HCT116 (cell line): Measurements from ENCODE around the gene ATP13A5. TPM values are rescaled to one million over a fixed set of nuclear protein-coding genes. Genes with fewer than 3 reads are reported as not detected.

ENCODE experiments used
- ATAC-seq: fragments of 200-7000 bp; cut with Tn5 transposase; 2 replicates; pipeline ENCODE4 v1.9.1; 2020; ENCODE audit warnings: mild to moderate bottlenecking, moderate library complexity
- BruUV-seq: library from RNA; stranded (reverse); fragments of 400-500 nt; replicated peaks from 2 replicates; lab custom pipeline; 2021; lab: Mats Ljungman, UMichigan
- CTCF ChIA-PET: fragments of 300-600 bp; sonication (Branson Sonifier 250); formaldehyde crosslinking; loops from one replicate; lab custom pipeline; 2021; ENCODE audit warnings: antibody characterized with exemption; lab: Charles Lee
- POLR2A ChIA-PET: fragments of 300-600, 350-600 bp; sonication (Branson Sonifier 250); formaldehyde crosslinking; loops from one replicate; lab custom pipeline; 2021; ENCODE audit warnings: antibody characterized with exemption; lab: Charles Lee
- RAD21 ChIA-PET, 2 experiments: fragments of 300-600 bp; sonication (Branson Sonifier 250); formaldehyde crosslinking; loops; one replicate each; lab custom pipeline; 2023; ENCODE audit warnings: low total read pairs in 2 of 2; ENCODE audit not compliant: uncharacterized antibody in 2 of 2, unreplicated experiment in 2 of 2, low non-redundant PET in 1 of 2; lab: Charles Lee
- DNase-seq: peaks from one replicate; pipeline ENCODE4 v3.0.0-alpha.2; 2010; ENCODE audit warnings: low read depth, low spot score
- H2AFZ ChIP-seq: fragments of 200-600 bp; shearing (Covaris generic), sonication (generic); 2 replicates; pipeline ENCODE4 v1.6.1; 2017; ENCODE audit warnings: low read depth, mixed run types, mixed read lengths, antibody characterized with exemption, low read length; ENCODE audit not compliant: poor library complexity, severe bottlenecking
- H3K27ac ChIP-seq: 2 replicates; pipeline ENCODE4 v1.5.1; 2012; ENCODE audit warnings: low read depth, low read length
- H3K27me3 ChIP-seq: fragments of 200-600 bp; sonication (generic); 2 replicates; pipeline ENCODE4 v1.6.1; 2016; ENCODE audit warnings: mixed run types, low read length, mixed read lengths; ENCODE audit not compliant: insufficient read depth
- H3K36me3 ChIP-seq, 2 experiments: fragments of 200-500 bp in 1 of 2; fragments of 200-600 bp in 1 of 2; sonication (Bioruptor generic) in 1 of 2; sonication (generic) in 1 of 2; 2 replicates each; pipeline versions ENCODE4 v1.5.1 to v1.6.1; 2014 to 2016; ENCODE audit warnings: low read length in 2 of 2, inconsistent platforms in 1 of 2, mixed read lengths in 1 of 2, mixed run types in 1 of 2; ENCODE audit not compliant: insufficient read depth in 2 of 2, control insufficient read depth in 1 of 2
- H3K4me1 ChIP-seq, 2 experiments: fragments of 200-600 bp in 1 of 2; sonication (generic) in 1 of 2; 2 replicates each; pipeline versions ENCODE4 v1.5.1 to v1.6.1; 2012 to 2017; ENCODE audit warnings: low read length in 2 of 2, inconsistent platforms in 1 of 2, mild to moderate bottlenecking in 1 of 2, mixed read lengths in 1 of 2, mixed run types in 1 of 2, moderate library complexity in 1 of 2; ENCODE audit not compliant: insufficient read depth in 2 of 2, control insufficient read depth in 1 of 2
- H3K4me2 ChIP-seq: fragments of 200-600 bp; sonication (generic); 2 replicates; pipeline ENCODE4 v1.6.1; 2017; ENCODE audit warnings: mixed run types, low read length, mixed read lengths
- H3K4me3 ChIP-seq, 2 experiments: fragments of 200-600 bp in 1 of 2; sonication (generic) in 1 of 2; replicated peaks in 1 of 2; 2 replicates each; pipeline ENCODE4 v1.5.1; 2011 to 2016; ENCODE audit warnings: low read length in 2 of 2, control low read depth in 1 of 2, low read depth in 1 of 2, mild to moderate bottlenecking in 1 of 2, mixed read lengths in 1 of 2, mixed run types in 1 of 2
- H3K79me2 ChIP-seq: fragments of 200-600 bp; sonication (generic); 2 replicates; pipeline ENCODE4 v1.6.1; 2017; ENCODE audit warnings: mild to moderate bottlenecking, mixed run types, low read length, moderate library complexity, mixed read lengths; ENCODE audit not compliant: insufficient read depth
- H3K9ac ChIP-seq: fragments of 200-600 bp; sonication (generic); 2 replicates; pipeline ENCODE4 v1.6.1; 2016; ENCODE audit warnings: low read length, mixed read lengths
- H3K9me2 ChIP-seq: fragments of 200-600 bp; sonication (generic), shearing (Covaris generic); 2 replicates; pipeline ENCODE4 v1.6.1; 2017; ENCODE audit warnings: mixed run types, mild to moderate bottlenecking, moderate library complexity; ENCODE audit not compliant: insufficient read depth
- H3K9me3 ChIP-seq, 2 experiments: fragments of 200-500 bp in 1 of 2; fragments of 200-600 bp in 1 of 2; sonication (Bioruptor generic) in 1 of 2; sonication (generic) in 1 of 2; 2 replicates each; pipeline ENCODE4 v1.6.1; 2014 to 2017; ENCODE audit warnings: low read length in 2 of 2, mixed read lengths in 2 of 2, inconsistent platforms in 1 of 2, low read depth in 1 of 2, mild to moderate bottlenecking in 1 of 2, mixed run types in 1 of 2, moderate library complexity in 1 of 2; ENCODE audit not compliant: control insufficient read depth in 1 of 2, insufficient read depth in 1 of 2
- H4K20me1 ChIP-seq: fragments of 200-600 bp; sonication (generic), shearing (Covaris generic); 2 replicates; pipeline ENCODE4 v1.6.1; 2017; ENCODE audit warnings: mixed run types, mild to moderate bottlenecking, moderate library complexity; ENCODE audit not compliant: insufficient read depth
- CEBPB ChIP-seq: IDR thresholded peaks from 2 replicates; pipeline ENCODE4 v1.6.1; 2012; ENCODE audit warnings: low read depth
- EGR1 ChIP-seq: IDR thresholded peaks from 2 replicates; pipeline ENCODE4 v1.6.1; 2012; ENCODE audit warnings: low read depth
- ELF1 ChIP-seq: IDR thresholded peaks from 2 replicates; pipeline ENCODE4 v1.6.1; 2012; ENCODE audit warnings: low read depth, borderline replicate concordance
- EZH2phosphoT487 ChIP-seq: fragments of 200-600 bp; IDR thresholded peaks from 2 replicates; pipeline ENCODE4 v1.6.1; 2018; ENCODE audit warnings: antibody characterized with exemption, borderline replicate concordance
- POLR2A ChIP-seq: IDR thresholded peaks from 2 replicates; pipeline ENCODE4 v1.7.0; 2011; ENCODE audit warnings: borderline replicate concordance; ENCODE audit not compliant: insufficient read depth, insufficient read length; ENCODE audit errors: extremely low read depth
- SIN3A ChIP-seq: IDR thresholded peaks from 2 replicates; pipeline ENCODE4 v1.6.1; 2012; ENCODE audit warnings: low read depth
- SP1 ChIP-seq: IDR thresholded peaks from 2 replicates; pipeline ENCODE4 v1.6.1; 2012; ENCODE audit warnings: low read depth
- ZNF274 ChIP-seq: fragments of 200-500 bp; sonication (Bioruptor generic); IDR thresholded peaks from 2 replicates; pipeline ENCODE4 v1.6.1; 2014; ENCODE audit warnings: mild to moderate bottlenecking, low read depth, low read length, inconsistent platforms
- intact Hi-C: fragments of 100-400 bp; cut with micrococcal nuclease; formaldehyde crosslinking; loops from 2 replicates; pipeline ENCODE4 v1.10.0; 2022
- total RNA-seq: library from RNA; stranded (reverse); gene quantifications from one replicate; pipeline ENCODE4 v1.2.1, GENCODE V29; 2021; ENCODE audit not compliant: unreplicated experiment
- TF ChIP-seq, protein P1 (sequence below): IDR thresholded peaks from 2 replicates; pipeline ENCODE4 v1.6.1; 2012

The ATP13A5 gene
- total RNA-seq, 1 experiment from 2014 or later = not detected

DNA sequence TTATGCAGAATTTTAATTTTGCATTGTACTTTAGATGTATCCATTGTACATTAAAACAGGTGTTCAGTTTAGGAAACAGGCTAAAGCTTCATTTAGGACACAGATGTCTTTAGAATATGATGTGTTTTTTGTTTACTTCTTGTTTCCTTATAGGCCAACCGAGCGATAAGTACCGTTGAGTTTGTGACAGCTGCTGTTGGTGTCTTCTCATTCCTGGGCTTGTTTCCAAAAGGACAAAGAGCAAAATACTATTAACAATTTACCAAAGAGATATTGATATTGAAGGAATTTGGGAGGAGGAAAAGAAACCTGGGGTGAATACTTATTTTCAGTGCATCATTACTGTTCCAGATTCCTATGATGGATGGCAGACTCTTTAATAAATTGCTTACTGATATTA, 108.1 kb downstream of the ATP13A5 start:
- Histone ChIP-seq H3K27ac (no peak overlapping the region), H3K36me3 (no peaks in the 10 kb centered on the region)
- intact Hi-C loops = no loop called here
- TF ChIP-seq, protein P1, sequence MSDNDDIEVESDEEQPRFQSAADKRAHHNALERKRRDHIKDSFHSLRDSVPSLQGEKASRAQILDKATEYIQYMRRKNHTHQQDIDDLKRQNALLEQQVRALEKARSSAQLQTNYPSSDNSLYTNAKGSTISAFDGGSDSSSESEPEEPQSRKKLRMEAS = no peak
- no peak for TF ChIP-seq ELF1
- TF ChIP-seq ZNF274 = no peak
- TF ChIP-seq POLR2A = no peak
- TF ChIP-seq EGR1 = no peak
- TF ChIP-seq CEBPB = no peak
- TF ChIP-seq SIN3A = no peak
- TF ChIP-seq SP1 = no peak
- TF ChIP-seq, all 23 proteins: peak for 0
- ChIA-PET CTCF (no interaction called here), RAD21 (no interaction called here), POLR2A (no interaction called here)
- Histone ChIP-seq H4K20me1 (no peaks in the 10 kb centered on the region), H3K4me2 (no peak overlapping the region), H3K9me2 (no peaks in the 10 kb centered on the region), H3K4me1 (no peaks in the 10 kb centered on the region), H3K9ac (no peak overlapping the region), H3K4me3 (no peak overlapping the region), H3K27me3 (peaks cover 10% of the 10 kb centered on the region; the same call in 1 of the 2 replicates), H3K79me2 (no peaks in the 10 kb centered on the region), H2AFZ (no peak overlapping the region), H3K9me3 (no peaks in the 10 kb centered on the region)
- ATAC-seq (no peak), DNase-seq (no peak)
- no TSS peak for BruUV-seq

DNA sequence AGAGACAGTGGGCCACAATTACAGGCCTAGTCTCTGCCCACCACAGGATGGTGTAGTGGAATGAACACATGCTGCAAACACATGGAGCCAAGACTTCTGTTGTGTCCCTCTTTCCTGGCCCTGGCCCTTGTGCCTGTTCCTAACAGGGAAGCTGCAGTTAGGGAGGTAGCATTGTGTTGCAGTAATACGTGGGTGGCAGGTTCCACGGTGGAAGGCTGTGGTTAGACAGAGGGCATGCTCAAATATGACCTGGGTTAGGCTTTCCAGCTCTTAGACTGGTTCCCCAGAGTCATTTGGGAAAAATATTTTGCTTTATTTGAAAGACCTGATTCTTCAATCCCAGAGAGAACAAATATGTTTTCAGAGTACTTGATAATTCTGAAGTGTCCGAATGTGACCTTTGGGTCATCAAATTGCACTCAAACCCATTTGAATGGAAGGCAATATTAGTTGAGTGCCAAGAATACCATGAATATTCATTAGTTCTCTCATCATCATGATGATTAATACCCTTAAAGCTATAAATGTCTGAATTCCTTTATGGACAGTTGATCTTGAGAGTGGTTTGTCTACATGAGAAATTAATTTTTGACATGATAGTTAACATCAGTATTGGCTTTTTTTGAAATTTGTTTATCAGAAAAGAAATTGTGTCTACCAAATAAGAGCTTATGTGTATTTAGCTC, 109.1 kb downstream of the ATP13A5 start:
- RAD21 ChIA-PET = no interaction called here
- Histone ChIP-seq H3K4me1 (no peaks in the 10 kb centered on the region), H3K79me2 (no peaks in the 10 kb centered on the region), H3K4me3 (no peak overlapping the region), H3K36me3 (no peaks in the 10 kb centered on the region), H3K27ac (no peak overlapping the region), H3K4me2 (no peak overlapping the region), H3K27me3 (no peaks in the 10 kb centered on the region), H3K9ac (no peak overlapping the region), H4K20me1 (no peaks in the 10 kb centered on the region), H3K9me2 (no peaks in the 10 kb centered on the region), H3K9me3 (no peaks in the 10 kb centered on the region), H2AFZ (no peak overlapping the region)
- CTCF ChIA-PET = no interaction called here
- ATAC-seq (no peak), DNase-seq (no peak)
- intact Hi-C loops = no loop called here
- BruUV-seq = no TSS peak
- POLR2A ChIA-PET = no interaction called here
- TF ChIP-seq EZH2phosphoT487 = no peak
